Smooth muscle cell (in vitro differentiated cells): ENCODE results near the gene TM2D1. TPM values are rescaled to one million over a fixed set of nuclear protein-coding genes. Genes with fewer than 3 reads are reported as not detected.

Source experiments
- DNase-seq: peaks from one replicate; lab custom pipeline; 2025; ENCODE audit not compliant: unreplicated experiment; lab: John Stamatoyannopoulos, UW
- H2AFZ ChIP-seq: fragments of 200-600 bp; sonication (generic); 2 replicates; pipeline ENCODE4 v1.6.0; 2016; ENCODE audit warnings: antibody characterized with exemption, low read depth, mild to moderate bottlenecking
- H3F3A ChIP-seq: fragments of 200-600 bp; sonication (generic); 2 replicates; pipeline ENCODE4 v1.6.0; 2017; ENCODE audit warnings: antibody characterized with exemption, low read depth
- H3K27ac ChIP-seq: fragments of 200-600 bp; sonication (generic); 2 replicates; pipeline ENCODE4 v1.5.1; 2016; ENCODE audit warnings: low read depth, mild to moderate bottlenecking
- H3K27me3 ChIP-seq: fragments of 200-600 bp; sonication (generic); 2 replicates; pipeline ENCODE4 v1.6.1; 2016; ENCODE audit warnings: low read depth, mild to moderate bottlenecking
- H3K36me3 ChIP-seq: fragments of 200-600 bp; sonication (generic); 2 replicates; pipeline ENCODE4 v1.5.1; 2016; ENCODE audit warnings: low read depth
- H3K4me1 ChIP-seq: fragments of 200-600 bp; sonication (generic); 2 replicates; pipeline ENCODE4 v1.5.1; 2016; ENCODE audit warnings: low read depth
- H3K4me2 ChIP-seq: fragments of 200-600 bp; sonication (generic); 2 replicates; pipeline ENCODE4 v1.6.0; 2016; ENCODE audit warnings: mild to moderate bottlenecking
- H3K4me3 ChIP-seq: fragments of 200-600 bp; sonication (generic); 2 replicates; pipeline ENCODE4 v1.5.1; 2016; ENCODE audit warnings: mild to moderate bottlenecking
- H3K79me2 ChIP-seq: fragments of 200-600 bp; sonication (generic); 2 replicates; pipeline ENCODE4 v1.6.0; 2016; ENCODE audit warnings: low read depth, mild to moderate bottlenecking
- H3K9ac ChIP-seq: fragments of 200-600 bp; sonication (generic); 2 replicates; pipeline ENCODE4 v1.6.0; 2016; ENCODE audit warnings: low read depth
- H3K9me3 ChIP-seq: fragments of 200-600 bp; sonication (generic); replicated peaks from 2 replicates; pipeline ENCODE4 v1.5.1; 2016; ENCODE audit warnings: low read depth
- H4K20me1 ChIP-seq: fragments of 200-600 bp; sonication (generic); 2 replicates; pipeline ENCODE4 v1.6.0; 2016; ENCODE audit warnings: low read depth
- CTCF ChIP-seq: fragments of 200-600 bp; sonication (generic); IDR thresholded peaks from 2 replicates; pipeline ENCODE4 v1.5.1; 2017; ENCODE audit warnings: borderline replicate concordance, mild to moderate bottlenecking, antibody characterized with exemption; ENCODE audit not compliant: insufficient read depth, poor library complexity, severe bottlenecking
- WGBS: methylation state at CpG from one replicate; pipeline ENCODE4 v1.1.7; 2016; ENCODE audit warnings: low lambda C conversion rate; 5-methylcytosine and 5-hydroxymethylcytosine counted together
- polyA plus RNA-seq: library from polyadenylated mRNA; unstranded; fragments of >200 nt; fragmentation: Nextera tagmentation; extraction: Ambion mirVana; gene quantifications from 2 replicates; pipeline ENCODE4 v1.2.1, GENCODE V29; 2016
- total RNA-seq: library from RNA; depleted of rRNA; stranded (reverse); fragments of >200 nt; gene quantifications from 2 replicates; pipeline ENCODE4 v1.2.3, GENCODE V29; 2014

Gene TM2D1
- total and polyA plus RNA-seq, 2 experiments from 2014 or later = 74.1 to 107 TPM

DNA sequence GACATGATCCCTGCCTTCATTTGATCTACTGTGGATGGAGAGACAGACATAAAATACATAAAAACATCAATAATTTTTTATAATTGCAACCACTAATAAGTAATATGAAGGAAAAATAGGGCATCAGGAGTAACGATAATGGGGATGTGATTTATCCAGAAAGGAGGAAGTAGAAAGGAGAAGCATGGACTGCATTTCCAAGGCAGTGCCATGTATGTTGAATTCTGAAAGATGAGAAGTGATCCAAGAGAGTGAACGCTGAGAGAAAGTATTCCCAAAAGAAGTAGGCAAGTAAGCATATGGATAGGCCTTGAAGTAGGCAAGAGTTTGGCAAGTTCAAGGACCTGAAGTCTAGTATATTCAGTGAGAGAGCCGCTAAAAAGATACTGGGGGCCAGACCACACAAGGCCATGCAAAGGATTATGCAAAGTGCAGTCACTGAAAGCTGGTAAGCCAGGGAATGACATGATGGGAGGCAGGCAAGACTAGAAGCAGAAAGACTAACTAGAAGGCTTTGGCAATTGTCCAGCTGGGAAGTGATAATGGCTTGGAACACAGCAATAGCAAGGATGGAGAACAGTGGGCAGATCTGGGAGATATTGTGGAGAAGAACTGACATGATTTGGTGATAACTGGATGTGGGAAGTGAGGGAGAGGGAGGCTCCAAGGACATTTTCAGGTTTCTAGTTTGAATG, 85.9 kb downstream of the TM2D1 start:
- TF ChIP-seq CTCF = no peak
- no peak overlapping the region for H3K9ac ChIP-seq
- H3K27me3 ChIP-seq = peaks cover 15% of the 10 kb centered on the region
- no peaks in the 10 kb centered on the region for H3K36me3 ChIP-seq
- no peak overlapping the region for H2AFZ ChIP-seq
- H3K9me3 ChIP-seq = no peaks in the 10 kb centered on the region
- H3K4me3 ChIP-seq = no peak overlapping the region
- no peaks in the 10 kb centered on the region for H4K20me1 ChIP-seq
- 73% methylated on average over 3 of the region's 3 CpGs for WGBS
- no peak overlapping the region for H3K4me2 ChIP-seq
- H3K4me1 ChIP-seq = no peaks in the 10 kb centered on the region
- DNase-seq = no peak
- no peaks in the 10 kb centered on the region for H3F3A ChIP-seq
- no peaks in the 10 kb centered on the region for H3K79me2 ChIP-seq
- no peak overlapping the region for H3K27ac ChIP-seq

DNA sequence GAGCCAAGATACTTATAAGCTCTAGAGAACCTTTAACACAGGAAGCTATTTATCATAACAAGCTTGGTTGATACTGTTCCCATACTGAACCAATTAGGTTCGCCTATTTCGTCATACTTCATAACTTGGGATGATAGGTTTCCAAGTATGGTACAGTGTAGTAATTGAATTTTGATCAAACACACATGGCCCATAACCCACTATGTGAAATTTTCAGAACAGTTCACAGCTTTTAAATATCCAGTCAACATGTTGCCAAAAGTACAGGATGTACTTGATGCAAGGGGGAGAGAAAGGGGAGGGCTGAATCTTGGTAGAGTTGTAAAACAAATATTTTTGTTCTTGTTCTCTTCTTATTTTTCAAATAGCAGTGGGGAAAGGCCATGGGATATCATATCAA, 86.6 kb downstream of the TM2D1 start:
- Histone ChIP-seq H3K27ac (no peak overlapping the region), H3K27me3 (peaks cover 15% of the 10 kb centered on the region), H3K9me3 (no peaks in the 10 kb centered on the region), H3K4me2 (no peak overlapping the region), H3K4me3 (no peak overlapping the region), H4K20me1 (no peaks in the 10 kb centered on the region), H3F3A (no peaks in the 10 kb centered on the region), H3K79me2 (no peaks in the 10 kb centered on the region), H3K36me3 (no peaks in the 10 kb centered on the region), H3K9ac (no peak overlapping the region), H3K4me1 (no peaks in the 10 kb centered on the region), H2AFZ (no peak overlapping the region)
- WGBS = 85% methylated on average over 2 of the region's 2 CpGs
- no peak for DNase-seq
- TF ChIP-seq CTCF = no peak

DNA sequence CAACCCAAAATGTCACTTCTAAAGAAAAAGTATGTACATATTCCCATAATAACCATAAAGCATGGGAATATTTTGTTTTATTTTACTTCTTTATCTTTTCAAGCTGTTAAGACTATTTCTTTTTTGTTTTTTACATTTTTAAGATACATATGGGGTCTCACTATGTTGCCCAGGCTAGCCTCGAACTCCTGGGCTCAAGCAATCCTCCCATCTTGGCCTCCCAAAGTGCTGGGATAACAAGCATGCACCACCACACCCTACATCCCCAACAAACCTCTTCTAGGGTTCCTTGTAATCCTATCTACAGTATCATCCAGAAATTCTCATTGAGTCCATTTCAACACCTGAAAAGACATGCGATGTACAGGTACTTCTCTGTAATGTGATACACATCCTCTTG, 87.5 kb downstream of the TM2D1 start:
- Histone ChIP-seq H3K9me3 (no peaks in the 10 kb centered on the region), H3K4me1 (no peaks in the 10 kb centered on the region), H3F3A (no peaks in the 10 kb centered on the region), H2AFZ (no peak overlapping the region), H3K4me2 (no peak overlapping the region), H3K27ac (no peak overlapping the region), H4K20me1 (no peaks in the 10 kb centered on the region), H3K4me3 (no peak overlapping the region), H3K79me2 (no peaks in the 10 kb centered on the region), H3K9ac (no peak overlapping the region), H3K27me3 (peaks cover 15% of the 10 kb centered on the region), H3K36me3 (no peaks in the 10 kb centered on the region)
- no peak for TF ChIP-seq CTCF
- 91% methylated on average over 2 of the region's 2 CpGs for WGBS
- no peak for DNase-seq

GRCh38 chr1:61636814-61637213, 88.1 kb downstream of the TM2D1 start:
- Histone ChIP-seq H4K20me1 (no peaks in the 10 kb centered on the region), H3K4me2 (no peak overlapping the region), H3F3A (no peaks in the 10 kb centered on the region), H3K4me1 (no peaks in the 10 kb centered on the region), H3K27ac (no peak overlapping the region), H3K36me3 (no peaks in the 10 kb centered on the region), H3K27me3 (peaks cover 15% of the 10 kb centered on the region), H2AFZ (no peak overlapping the region), H3K4me3 (no peak overlapping the region), H3K9ac (no peak overlapping the region), H3K9me3 (no peaks in the 10 kb centered on the region), H3K79me2 (no peaks in the 10 kb centered on the region)
- no peak for DNase-seq
- no peak for TF ChIP-seq CTCF
- WGBS = 66% methylated on average over 3 of the region's 3 CpGs
